IMR-90 (cell line): ENCODE results near the gene NCOA5. TPM values are rescaled to one million over a fixed set of nuclear protein-coding genes. Genes with fewer than 3 reads are reported as not detected.

Experiments
- ATAC-seq: fragments of 200-7000 bp; cut with Tn5 transposase; 2 replicates; pipeline ENCODE4 v1.9.1; 2020; ENCODE audit warnings: low read depth, mild to moderate bottlenecking, moderate library complexity
- BruUV-seq: library from RNA; stranded (reverse); fragments of 400-500 nt; replicated peaks from 2 replicates; lab custom pipeline; 2021; lab: Mats Ljungman, UMichigan
- CTCF ChIA-PET: fragments of 300-600 bp; formaldehyde crosslinking; extraction: SDS; loops from one replicate; lab custom pipeline; 2021; ENCODE audit warnings: antibody characterized with exemption; lab: Yijun Ruan, JAX
- POLR2A ChIA-PET: fragments of 300-600 bp; sonication (Branson Sonifier 250); formaldehyde crosslinking; loops from one replicate; lab custom pipeline; 2022; ENCODE audit warnings: antibody characterized with exemption; ENCODE audit not compliant: unreplicated experiment; lab: Charles Lee
- DNase-seq: peaks from one replicate; pipeline ENCODE4 v3.0.0; 2013
- H2AFZ ChIP-seq: replicated peaks from 2 replicates; pipeline ENCODE3; 2013; ENCODE audit warnings: low read length, mild to moderate bottlenecking; ENCODE audit not compliant: poor library complexity
- H2AK5ac ChIP-seq: 2 replicates; pipeline ENCODE4 v1.6.1; 2013; ENCODE audit warnings: low read depth, low read length, inconsistent platforms
- H2AK9ac ChIP-seq: replicated peaks from 2 replicates; pipeline ENCODE3; 2013; ENCODE audit warnings: mild to moderate bottlenecking, low read depth, low read length, moderate library complexity; ENCODE audit not compliant: poor library complexity
- H2BK120ac ChIP-seq: 2 replicates; pipeline ENCODE4 v1.6.1; 2013; ENCODE audit warnings: low read depth, low read length, inconsistent platforms
- H2BK15ac ChIP-seq: 3 replicates; pipeline ENCODE4 v1.6.1; 2013; ENCODE audit warnings: low read depth, low read length, inconsistent platforms
- H2BK20ac ChIP-seq: 2 replicates; pipeline ENCODE4 v1.6.1; 2013; ENCODE audit warnings: low read depth, mild to moderate bottlenecking, inconsistent platforms, low read length, moderate library complexity
- H2BK5ac ChIP-seq: 2 replicates; pipeline ENCODE4 v1.6.1; 2013; ENCODE audit warnings: mild to moderate bottlenecking, low read depth, low read length, inconsistent platforms; ENCODE audit not compliant: poor library complexity, severe bottlenecking
- H3K14ac ChIP-seq: replicated peaks from 2 replicates; pipeline ENCODE4 v1.6.1; 2013; ENCODE audit warnings: low read depth, low read length, inconsistent platforms
- H3K18ac ChIP-seq: 2 replicates; pipeline ENCODE4 v1.6.1; 2013; ENCODE audit warnings: low read depth, low read length, control low read depth
- H3K23ac ChIP-seq: 2 replicates; pipeline ENCODE4 v1.6.1; 2013; ENCODE audit warnings: low read depth, low read length, inconsistent platforms
- H3K27ac ChIP-seq: 2 replicates; pipeline ENCODE4 v1.5.1; 2013; ENCODE audit warnings: mild to moderate bottlenecking, control low read depth, low read length; ENCODE audit not compliant: insufficient read depth
- H3K27me3 ChIP-seq: 2 replicates; pipeline ENCODE4 v1.6.1; 2013; ENCODE audit warnings: low read length; ENCODE audit not compliant: control insufficient read depth, insufficient read depth
- H3K36me3 ChIP-seq: 2 replicates; pipeline ENCODE4 v1.6.1; 2013; ENCODE audit warnings: low read length, mixed read lengths; ENCODE audit not compliant: control insufficient read depth, insufficient read depth
- H3K4ac ChIP-seq: 2 replicates; pipeline ENCODE4 v1.6.1; 2013; ENCODE audit warnings: low read depth, low read length, inconsistent platforms
- H3K4me1 ChIP-seq: 2 replicates; pipeline ENCODE4 v1.6.1; 2013; ENCODE audit warnings: low read length, mixed read lengths; ENCODE audit not compliant: control insufficient read depth, insufficient read depth
- H3K4me2 ChIP-seq: 2 replicates; pipeline ENCODE4 v1.6.1; 2013; ENCODE audit warnings: low read depth, mild to moderate bottlenecking, control low read depth, low read length, moderate library complexity
- H3K4me3 ChIP-seq: 2 replicates; pipeline ENCODE4 v1.5.1; 2013; ENCODE audit warnings: low read depth, mild to moderate bottlenecking, control low read depth, low read length, moderate library complexity; ENCODE audit not compliant: insufficient read depth
- H3K56ac ChIP-seq: 2 replicates; pipeline ENCODE4 v1.6.1; 2013; ENCODE audit warnings: low read length, inconsistent platforms; ENCODE audit not compliant: insufficient read depth; ENCODE audit errors: extremely low read depth
- H3K79me1 ChIP-seq, 2 experiments: 2 replicates each; pipeline ENCODE4 v1.6.1; 2013; ENCODE audit warnings: low read length in 2 of 2, inconsistent platforms in 1 of 2, low read depth in 1 of 2
- H3K9ac ChIP-seq: 2 replicates; pipeline ENCODE4 v1.6.1; 2013; ENCODE audit warnings: low read depth, low read length, control low read depth
- H3K9me1 ChIP-seq: 2 replicates; pipeline ENCODE4 v1.6.1; 2013; ENCODE audit warnings: low read length, inconsistent platforms; ENCODE audit not compliant: insufficient read depth
- H3K9me3 ChIP-seq: 2 replicates; pipeline ENCODE4 v1.6.1; 2013; ENCODE audit warnings: low read length; ENCODE audit not compliant: control insufficient read depth, insufficient read depth
- H4K20me1 ChIP-seq: 2 replicates; pipeline ENCODE4 v1.6.1; 2013; ENCODE audit warnings: low read length, inconsistent platforms; ENCODE audit not compliant: insufficient read depth
- H4K5ac ChIP-seq: 2 replicates; pipeline ENCODE4 v1.6.1; 2013; ENCODE audit warnings: mild to moderate bottlenecking, low read depth, low read length, control low read depth
- H4K8ac ChIP-seq, 2 experiments: 2 replicates each; pipeline ENCODE4 v1.6.1; 2013; ENCODE audit warnings: low read depth in 2 of 2, low read length in 2 of 2, control low read depth in 1 of 2, inconsistent platforms in 1 of 2
- H4K91ac ChIP-seq: 2 replicates; pipeline ENCODE4 v1.6.1; 2013; ENCODE audit warnings: low read depth, low read length, inconsistent platforms; ENCODE audit not compliant: insufficient read depth
- BHLHE40 ChIP-seq: fragments of 150-350 bp; IDR thresholded peaks from 2 replicates; pipeline ENCODE4 v1.6.1; 2016; ENCODE audit warnings: mild to moderate bottlenecking, low read depth, low read length
- CEBPB ChIP-seq: IDR thresholded peaks from 2 replicates; pipeline ENCODE4 v1.6.1; 2012; ENCODE audit warnings: low read depth, low read length, improper control_type of control experiment
- CHD1 ChIP-seq: IDR thresholded peaks from 2 replicates; pipeline ENCODE4 v1.6.1; 2012; ENCODE audit warnings: low read depth, low read length, improper control_type of control experiment
- FOS ChIP-seq: fragments of 150-350 bp; IDR thresholded peaks from 2 replicates; pipeline ENCODE4 v1.6.1; 2016; ENCODE audit warnings: low read depth, low read length
- MAFK ChIP-seq: IDR thresholded peaks from 2 replicates; pipeline ENCODE4 v1.6.1; 2012; ENCODE audit warnings: low read depth, low read length, improper control_type of control experiment
- MAZ ChIP-seq: IDR thresholded peaks from 2 replicates; pipeline ENCODE4 v1.6.1; 2012; ENCODE audit warnings: low read depth, mild to moderate bottlenecking, low read length, improper control_type of control experiment, moderate library complexity, borderline replicate concordance
- MXI1 ChIP-seq: IDR thresholded peaks from 2 replicates; pipeline ENCODE4 v1.6.1; 2012; ENCODE audit warnings: low read depth, mild to moderate bottlenecking, low read length, moderate library complexity, borderline replicate concordance
- NFE2L2 ChIP-seq: fragments of 150-350 bp; IDR thresholded peaks from 2 replicates; pipeline ENCODE4 v1.6.1; 2016; ENCODE audit warnings: low read depth, mild to moderate bottlenecking, low read length
- POLR2A ChIP-seq: IDR thresholded peaks from 2 replicates; pipeline ENCODE4 v1.6.1; 2012; ENCODE audit warnings: mild to moderate bottlenecking, low read depth, low read length
- RAD21 ChIP-seq: IDR thresholded peaks from 2 replicates; pipeline ENCODE4 v1.6.1; 2012; ENCODE audit warnings: low read length, improper control_type of control experiment
- RCOR1 ChIP-seq: IDR thresholded peaks from 2 replicates; pipeline ENCODE4 v1.6.1; 2012; ENCODE audit warnings: mild to moderate bottlenecking, low read length, improper control_type of control experiment; ENCODE audit not compliant: insufficient replicate concordance
- RFX5 ChIP-seq: IDR thresholded peaks from 2 replicates; pipeline ENCODE4 v1.8.0; 2012; ENCODE audit warnings: low read depth, mild to moderate bottlenecking, low read length, moderate library complexity
- SMC3 ChIP-seq: fragments of 150-350 bp; IDR thresholded peaks from 2 replicates; pipeline ENCODE4 v1.6.1; 2016; ENCODE audit warnings: low read depth, mild to moderate bottlenecking, antibody characterized with exemption, low read length, moderate library complexity
- WGBS, 2 experiments: methylation state at CpG; one replicate each; pipeline versions ENCODE4 v1.1.5 to v1.1.7; 2013; ENCODE audit warnings: missing lambda C conversion rate in 2 of 2; ENCODE audit not compliant: insufficient read length in 1 of 2; ENCODE audit errors: extremely low coverage in 2 of 2; 5-methylcytosine and 5-hydroxymethylcytosine counted together
- dilution Hi-C: fragments of 300-500 bp; cut with HindIII; formaldehyde crosslinking; loops from one replicate; pipeline ENCODE4 v1.14.3; 2018; ENCODE audit warnings: low sequenced_read_pairs; ENCODE audit not compliant: unreplicated experiment
- in situ Hi-C: fragments of 300-500 bp; cut with MboI; formaldehyde crosslinking; loops from 3 replicates; pipeline ENCODE4 v1.14.3; 2019; ENCODE audit warnings: low sequenced_read_pairs, inconsistent platforms, mixed read lengths
- intact Hi-C: fragments of 100-400 bp; cut with micrococcal nuclease; formaldehyde crosslinking; loops from 2 replicates; pipeline ENCODE4 v1.10.0; 2022
- polyA plus RNA-seq, 3 experiments: library from polyadenylated mRNA; depleted of rRNA; stranded (reverse); fragments of >200 nt; gene quantifications; 2 replicates each; pipeline ENCODE4 v1.2.3, GENCODE V29; 2012; ENCODE audit warnings: low replicate concordance in 1 of 3
- total RNA-seq: library from RNA; depleted of rRNA; stranded (reverse); fragments of >200 nt; gene quantifications from 2 replicates; pipeline ENCODE4 v1.2.3, GENCODE V29; 2012
- TF ChIP-seq, protein P1 (sequence below): fragments of 150-350 bp; IDR thresholded peaks from 2 replicates; pipeline ENCODE4 v1.6.1; 2016; ENCODE audit warnings: low read depth, mild to moderate bottlenecking, low read length, moderate library complexity, borderline replicate concordance
- TF ChIP-seq, protein P2 (sequence below): conservative IDR thresholded peaks from 2 replicates; pipeline ENCODE4 v1.5.1; 2012; ENCODE audit warnings: mild to moderate bottlenecking, low read depth, low read length, improper control_type of control experiment
- TF ChIP-seq, protein P3 (sequence below): fragments of 150-350 bp; IDR thresholded peaks from 2 replicates; pipeline ENCODE4 v1.6.1; 2017; ENCODE audit warnings: mild to moderate bottlenecking, antibody characterized with exemption, low read length, low read depth

Gene NCOA5
- total and polyA plus RNA-seq, 2 of the 4 experiments (the other 2 are of a cell fraction): 17.4 to 20.6 TPM

GRCh38 chr20:46073443-46073842, 16.3 kb downstream of the NCOA5 start:
- H3K79me1 ChIP-seq: peaks cover 32 to 66% of the 10 kb centered on the region in 2 experiments
- H3K14ac ChIP-seq: no peak overlapping the region
- H3K27me3 ChIP-seq: no peaks in the 10 kb centered on the region
- no peak overlapping the region for H2BK120ac ChIP-seq
- H4K91ac ChIP-seq: no peak overlapping the region
- no peak overlapping the region for H3K27ac ChIP-seq
- peaks cover 25% of the 10 kb centered on the region for H3K36me3 ChIP-seq
- in situ Hi-C loops: no loop called here
- no peak overlapping the region for H3K9ac ChIP-seq
- H3K23ac ChIP-seq: no peak overlapping the region
- H3K4me2 ChIP-seq: no peak overlapping the region
- no peak overlapping the region for H4K5ac ChIP-seq
- intact Hi-C loops: no loop called here
- dilution Hi-C loops: no loop called here
- no peak overlapping the region for H3K56ac ChIP-seq
- WGBS, 2 experiments: no CpG with 5 or more reads among the region's 3 CpGs
- H3K4me3 ChIP-seq: no peak overlapping the region
- H2AFZ ChIP-seq: no peak overlapping the region
- no peak overlapping the region for H2BK20ac ChIP-seq
- DNase-seq: no peak
- peaks cover 2% of the 10 kb centered on the region; the same call in 1 of the 2 replicates for H3K4me1 ChIP-seq
- ATAC-seq: no peak
- H2BK15ac ChIP-seq: no peak overlapping the region
- BruUV-seq: no TSS peak
- no peak overlapping the region for H3K18ac ChIP-seq
- no peak overlapping the region for H3K4ac ChIP-seq
- no peak for TF ChIP-seq CEBPB
- no peak for TF ChIP-seq POLR2A
- TF ChIP-seq MAFK: no peak
- TF ChIP-seq, protein P1, sequence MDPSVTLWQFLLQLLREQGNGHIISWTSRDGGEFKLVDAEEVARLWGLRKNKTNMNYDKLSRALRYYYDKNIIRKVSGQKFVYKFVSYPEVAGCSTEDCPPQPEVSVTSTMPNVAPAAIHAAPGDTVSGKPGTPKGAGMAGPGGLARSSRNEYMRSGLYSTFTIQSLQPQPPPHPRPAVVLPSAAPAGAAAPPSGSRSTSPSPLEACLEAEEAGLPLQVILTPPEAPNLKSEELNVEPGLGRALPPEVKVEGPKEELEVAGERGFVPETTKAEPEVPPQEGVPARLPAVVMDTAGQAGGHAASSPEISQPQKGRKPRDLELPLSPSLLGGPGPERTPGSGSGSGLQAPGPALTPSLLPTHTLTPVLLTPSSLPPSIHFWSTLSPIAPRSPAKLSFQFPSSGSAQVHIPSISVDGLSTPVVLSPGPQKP: no peak
- no peak for TF ChIP-seq MXI1
- no peak for TF ChIP-seq NFE2L2
- TF ChIP-seq MAZ: no peak
- TF ChIP-seq, protein P2, sequence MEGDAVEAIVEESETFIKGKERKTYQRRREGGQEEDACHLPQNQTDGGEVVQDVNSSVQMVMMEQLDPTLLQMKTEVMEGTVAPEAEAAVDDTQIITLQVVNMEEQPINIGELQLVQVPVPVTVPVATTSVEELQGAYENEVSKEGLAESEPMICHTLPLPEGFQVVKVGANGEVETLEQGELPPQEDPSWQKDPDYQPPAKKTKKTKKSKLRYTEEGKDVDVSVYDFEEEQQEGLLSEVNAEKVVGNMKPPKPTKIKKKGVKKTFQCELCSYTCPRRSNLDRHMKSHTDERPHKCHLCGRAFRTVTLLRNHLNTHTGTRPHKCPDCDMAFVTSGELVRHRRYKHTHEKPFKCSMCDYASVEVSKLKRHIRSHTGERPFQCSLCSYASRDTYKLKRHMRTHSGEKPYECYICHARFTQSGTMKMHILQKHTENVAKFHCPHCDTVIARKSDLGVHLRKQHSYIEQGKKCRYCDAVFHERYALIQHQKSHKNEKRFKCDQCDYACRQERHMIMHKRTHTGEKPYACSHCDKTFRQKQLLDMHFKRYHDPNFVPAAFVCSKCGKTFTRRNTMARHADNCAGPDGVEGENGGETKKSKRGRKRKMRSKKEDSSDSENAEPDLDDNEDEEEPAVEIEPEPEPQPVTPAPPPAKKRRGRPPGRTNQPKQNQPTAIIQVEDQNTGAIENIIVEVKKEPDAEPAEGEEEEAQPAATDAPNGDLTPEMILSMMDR: no peak
- no peak for TF ChIP-seq BHLHE40
- TF ChIP-seq, protein P3, sequence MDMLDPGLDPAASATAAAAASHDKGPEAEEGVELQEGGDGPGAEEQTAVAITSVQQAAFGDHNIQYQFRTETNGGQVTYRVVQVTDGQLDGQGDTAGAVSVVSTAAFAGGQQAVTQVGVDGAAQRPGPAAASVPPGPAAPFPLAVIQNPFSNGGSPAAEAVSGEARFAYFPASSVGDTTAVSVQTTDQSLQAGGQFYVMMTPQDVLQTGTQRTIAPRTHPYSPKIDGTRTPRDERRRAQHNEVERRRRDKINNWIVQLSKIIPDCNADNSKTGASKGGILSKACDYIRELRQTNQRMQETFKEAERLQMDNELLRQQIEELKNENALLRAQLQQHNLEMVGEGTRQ: no peak
- TF ChIP-seq CHD1: no peak
- TF ChIP-seq RCOR1: no peak
- TF ChIP-seq RAD21: no peak
- no peak for TF ChIP-seq RFX5
- TF ChIP-seq FOS: no peak
- TF ChIP-seq SMC3: no peak
- POLR2A ChIA-PET: no interaction called here
- H3K9me3 ChIP-seq: no peaks in the 10 kb centered on the region
- CTCF ChIA-PET: no interaction called here
- peaks cover 14% of the 10 kb centered on the region for H3K9me1 ChIP-seq
- no peak overlapping the region for H2AK5ac ChIP-seq
- no peak overlapping the region for H2BK5ac ChIP-seq
- H2AK9ac ChIP-seq: no peak overlapping the region
- H4K20me1 ChIP-seq: peaks cover 39% of the 10 kb centered on the region
- no peak overlapping the region for H4K8ac ChIP-seq
